Measurements from ENCODE around the gene RASGEF1C. TPM values are rescaled to one million over a fixed set of nuclear protein-coding genes. Genes with fewer than 3 reads are reported as not detected.
"Not testable (repeated sequence)": the region's sequence is repeated elsewhere in the genome, so short reads cannot be mapped to it uniquely, and the experiment has no call there.

RASGEF1C gene
- total RNA-seq, 1 donor from 2014 or later: not detected

GRCh38 chr5:180136630-180137381 lies 72.2 kb downstream of the RASGEF1C start:
- intact Hi-C loops (cut with micrococcal nuclease): no loop called here

DNA sequence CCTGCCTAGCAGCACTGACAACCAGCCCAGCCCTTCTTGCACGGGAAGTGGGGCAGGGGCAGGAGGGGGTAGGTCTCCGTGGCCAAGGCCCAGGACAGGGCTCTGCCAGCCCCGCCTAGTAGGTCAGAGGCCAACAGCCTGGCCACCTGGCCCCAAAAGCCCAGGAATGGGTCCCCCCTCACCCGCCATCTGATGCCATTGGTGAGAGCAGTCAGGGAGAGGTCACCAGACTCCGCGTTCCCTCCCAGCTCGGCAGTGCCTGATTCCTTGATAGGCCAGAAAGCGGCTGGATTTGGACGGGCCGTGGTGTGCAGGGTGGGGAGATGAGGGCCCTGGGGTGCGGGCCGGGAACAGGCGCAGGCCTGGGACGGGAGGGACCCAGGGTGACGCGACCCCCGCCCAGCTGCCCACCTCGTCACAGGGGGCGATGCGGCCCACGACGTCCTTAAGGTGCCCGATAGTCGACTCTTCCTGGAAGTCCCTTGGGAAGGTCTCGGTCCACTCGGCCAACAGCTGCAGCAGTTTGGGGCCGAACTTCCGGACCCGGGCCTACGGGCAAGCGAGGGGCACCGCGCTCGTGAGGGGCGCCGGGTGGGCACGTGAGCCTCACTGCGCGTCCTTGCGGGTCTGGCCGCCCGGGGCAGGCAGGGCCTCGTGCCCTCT lies 72.9 kb downstream of the RASGEF1C start:
- intact Hi-C loops (cut with micrococcal nuclease): no loop called here

DNA sequence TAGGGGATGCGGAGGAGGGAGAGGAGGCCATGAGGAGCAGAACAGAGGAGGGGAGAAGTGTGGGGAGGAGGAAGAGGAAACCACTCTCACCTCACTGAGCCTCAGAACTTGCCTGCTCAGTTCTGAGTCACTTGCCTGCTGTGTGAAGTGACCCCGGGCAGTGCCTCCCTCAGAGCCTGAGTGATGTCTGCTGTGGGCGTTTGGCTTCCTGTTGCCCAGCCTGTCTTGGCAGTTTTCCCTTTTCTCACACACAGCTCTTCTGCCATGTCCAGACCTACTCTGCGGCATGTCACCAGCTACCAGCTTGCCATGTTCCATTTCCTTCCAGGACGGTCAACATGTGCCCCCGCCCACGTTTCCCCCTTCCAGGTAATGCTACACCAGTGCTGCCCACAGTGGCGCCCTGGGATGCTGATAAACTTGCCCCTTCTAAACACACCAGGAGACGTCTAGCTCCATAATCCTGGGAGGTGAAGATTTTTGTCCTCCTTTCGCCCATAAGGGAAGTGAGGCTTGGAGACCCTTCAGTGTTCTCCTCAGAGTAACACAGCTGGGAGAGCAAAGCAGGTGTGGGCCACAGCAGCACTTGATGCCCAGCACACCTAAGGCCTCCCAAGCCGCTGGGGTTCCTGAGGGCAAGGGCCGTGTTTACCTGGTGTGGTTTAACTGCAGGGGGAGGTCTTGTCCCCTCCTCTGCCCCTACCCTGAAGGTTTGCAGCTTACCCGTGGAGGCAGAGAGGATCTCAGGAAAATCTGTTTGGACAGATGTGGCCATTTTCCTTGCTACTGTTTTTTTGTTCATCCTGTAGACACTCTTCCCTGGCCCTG lies 73.7 kb downstream of the RASGEF1C start:
- intact Hi-C loops (cut with micrococcal nuclease): no loop called here

- intact Hi-C loops (cut with micrococcal nuclease): no loop called here
These were observed 75.0 kb downstream of the RASGEF1C start for GRCh38 chr5:180133971-180134508.

GRCh38 chr5:180133551-180133950 lies 75.5 kb downstream of the RASGEF1C start:
- intact Hi-C loops (cut with micrococcal nuclease): no loop called here

- intact Hi-C loops (cut with micrococcal nuclease): no loop called here
These were observed 76.0 kb downstream of the RASGEF1C start for GRCh38 chr5:180133060-180133459.

- intact Hi-C loops (cut with micrococcal nuclease): no loop called here
These were observed 77.9 kb downstream of the RASGEF1C start for GRCh38 chr5:180130876-180131740.

DNA sequence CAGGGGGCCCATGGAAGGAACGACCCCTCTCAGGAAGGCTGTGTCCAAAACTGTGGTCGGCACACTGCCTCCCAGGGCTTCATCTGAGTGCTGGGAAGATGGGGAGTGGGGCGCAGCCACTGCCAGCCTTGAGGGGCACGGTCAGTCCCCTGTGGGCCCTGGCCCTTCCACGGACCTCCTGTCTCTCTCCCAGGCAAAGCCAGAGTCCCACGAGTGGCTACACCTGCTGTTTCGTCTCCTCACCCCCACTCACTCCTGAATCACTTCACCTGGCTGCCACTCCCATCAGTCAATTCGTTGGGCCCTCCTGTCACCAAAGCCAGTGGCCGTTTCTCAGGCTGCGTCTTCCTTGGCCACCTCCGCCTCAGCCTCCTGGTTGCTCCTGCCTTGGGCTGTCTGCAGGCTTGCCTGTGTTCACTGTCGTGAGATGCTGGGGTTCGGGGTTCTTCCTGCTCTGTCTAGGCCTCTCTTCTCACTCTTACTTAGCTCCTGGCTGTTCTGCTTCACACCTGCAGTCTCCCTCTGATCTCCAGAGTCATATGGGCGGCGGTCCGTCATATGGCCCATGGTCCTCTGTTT lies 78.6 kb downstream of the RASGEF1C start:
- intact Hi-C loops (cut with micrococcal nuclease): no loop called here

- intact Hi-C loops (cut with micrococcal nuclease): no loop called here
These were observed 79.5 kb downstream of the RASGEF1C start for GRCh38 chr5:180129291-180130190.

DNA sequence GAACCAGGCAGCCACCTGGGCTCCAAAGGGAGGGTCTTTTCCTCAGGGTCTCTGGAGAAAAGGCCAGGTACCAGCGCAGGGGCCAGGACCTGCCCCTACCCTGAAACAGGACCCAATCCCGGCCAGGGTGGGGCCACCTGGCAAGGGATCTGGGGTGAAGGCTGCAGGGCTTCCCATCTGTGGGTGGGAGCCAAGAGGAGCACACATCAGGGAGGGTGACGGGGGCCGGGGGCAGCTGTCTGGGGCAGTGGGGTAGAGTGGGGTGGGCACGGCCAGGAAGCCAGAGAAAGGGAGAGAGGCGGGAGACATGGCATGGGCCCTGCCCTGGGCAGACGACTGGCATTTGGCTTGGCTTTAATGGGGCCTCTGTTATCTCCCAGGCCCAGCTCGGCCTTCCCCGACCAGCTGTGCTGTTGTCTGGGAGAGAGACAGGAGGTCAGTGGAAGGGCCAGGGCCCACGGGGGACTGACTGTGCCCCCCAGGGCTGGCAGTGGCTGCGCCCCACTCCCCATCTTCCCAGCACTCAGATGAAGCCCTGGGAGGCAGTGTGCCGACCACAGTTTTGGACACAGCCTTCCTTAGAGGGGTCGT lies 80.2 kb downstream of the RASGEF1C start:
- intact Hi-C loops (cut with micrococcal nuclease): no loop called here

- intact Hi-C loops (cut with micrococcal nuclease): loop anchor here (1.0 to 2.0 kb wide), 2 partner anchors 83 to 187 kb away; no protein-coding TSS in a partner anchor
These were observed 81.0 kb downstream of the RASGEF1C start for GRCh38 chr5:180127682-180128670.

GRCh38 chr5:180126716-180127681 lies 82.0 kb downstream of the RASGEF1C start:
- intact Hi-C loops (cut with micrococcal nuclease): loop anchor here (1.0 to 2.0 kb wide), 2 partner anchors 84 to 188 kb away; no protein-coding TSS in a partner anchor

DNA sequence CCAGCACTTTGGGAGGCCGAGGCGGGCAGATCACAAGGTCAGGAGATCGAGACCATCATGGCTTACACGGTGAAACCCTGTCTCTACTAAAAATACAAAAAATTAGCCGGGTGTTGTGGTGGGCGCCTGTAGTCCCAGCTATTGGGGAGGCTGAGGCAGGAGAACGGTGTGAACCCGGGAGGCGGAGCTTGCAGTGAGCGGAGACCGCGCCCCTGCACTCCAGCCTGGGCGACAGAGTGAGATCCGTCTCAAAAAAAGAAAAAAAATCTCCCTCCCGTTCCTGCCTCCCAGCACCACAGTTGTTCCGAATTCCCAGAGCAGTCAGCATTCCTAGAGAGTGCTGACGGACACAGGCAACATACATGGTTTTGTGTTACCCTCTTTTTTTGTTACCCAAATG lies 82.9 kb downstream of the RASGEF1C start:
- intact Hi-C loops (cut with micrococcal nuclease): loop anchor here (2.0 kb wide), 1 partner anchor 85 kb away; no protein-coding TSS in a partner anchor

GRCh38 chr5:180124662-180125061 lies 84.3 kb downstream of the RASGEF1C start:
- intact Hi-C loops (cut with micrococcal nuclease): not testable (repeated sequence)

GRCh38 chr5:180122875-180123274 lies 86.1 kb downstream of the RASGEF1C start:
- intact Hi-C loops (cut with micrococcal nuclease): no loop called here

DNA sequence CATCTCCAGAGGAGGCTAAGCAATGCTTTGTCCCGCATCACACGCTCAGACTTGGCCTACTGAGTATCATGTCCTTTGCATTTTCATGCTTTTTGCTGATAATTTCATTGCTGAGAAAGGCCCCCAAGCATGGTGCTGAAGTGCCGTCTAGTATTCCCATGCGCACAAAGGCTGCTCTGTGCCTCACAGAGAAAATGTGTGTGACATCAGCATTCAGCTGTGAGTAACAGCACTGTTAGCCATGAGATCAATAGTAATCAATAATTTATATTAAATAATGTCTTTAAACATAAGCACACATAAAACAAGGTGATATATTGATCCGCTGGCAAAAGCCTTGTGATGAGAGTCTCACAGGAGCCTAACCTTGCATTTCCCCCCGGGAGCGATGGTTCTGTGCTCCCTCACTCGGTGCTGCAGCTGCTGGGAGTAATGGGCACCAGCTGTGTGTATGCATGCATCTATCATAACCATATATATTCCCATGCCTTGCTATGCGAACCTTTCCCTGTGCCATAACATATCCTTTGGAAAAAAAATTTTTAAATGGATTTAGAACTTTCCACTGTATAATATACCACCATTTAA lies 87.1 kb downstream of the RASGEF1C start:
- intact Hi-C loops (cut with micrococcal nuclease): no loop called here
